Endometrial microvascular endothelial cells (primary cell): ENCODE measurements around the gene IP6K2. TPM values are rescaled to one million over a fixed set of nuclear protein-coding genes. Genes with fewer than 3 reads are reported as not detected.

Experiments used
- in situ Hi-C: cut with HindIII; loops from 2 replicates; pipeline ENCODE4 v1.10.0; 2017; ENCODE audit warnings: low sequenced_read_pairs, low pct_unique_long_range_greater_than_20kb; ENCODE audit errors: inconsistent ontology term
- total RNA-seq: library from RNA; depleted of rRNA; stranded (reverse); fragments of >200 nt; gene quantifications from one replicate; pipeline ENCODE4 v1.2.3, GENCODE V29; 2015; ENCODE audit errors: inconsistent ontology term

Gene IP6K2
- total RNA-seq, 1 donor from 2014 or later = 42.0 TPM

DNA sequence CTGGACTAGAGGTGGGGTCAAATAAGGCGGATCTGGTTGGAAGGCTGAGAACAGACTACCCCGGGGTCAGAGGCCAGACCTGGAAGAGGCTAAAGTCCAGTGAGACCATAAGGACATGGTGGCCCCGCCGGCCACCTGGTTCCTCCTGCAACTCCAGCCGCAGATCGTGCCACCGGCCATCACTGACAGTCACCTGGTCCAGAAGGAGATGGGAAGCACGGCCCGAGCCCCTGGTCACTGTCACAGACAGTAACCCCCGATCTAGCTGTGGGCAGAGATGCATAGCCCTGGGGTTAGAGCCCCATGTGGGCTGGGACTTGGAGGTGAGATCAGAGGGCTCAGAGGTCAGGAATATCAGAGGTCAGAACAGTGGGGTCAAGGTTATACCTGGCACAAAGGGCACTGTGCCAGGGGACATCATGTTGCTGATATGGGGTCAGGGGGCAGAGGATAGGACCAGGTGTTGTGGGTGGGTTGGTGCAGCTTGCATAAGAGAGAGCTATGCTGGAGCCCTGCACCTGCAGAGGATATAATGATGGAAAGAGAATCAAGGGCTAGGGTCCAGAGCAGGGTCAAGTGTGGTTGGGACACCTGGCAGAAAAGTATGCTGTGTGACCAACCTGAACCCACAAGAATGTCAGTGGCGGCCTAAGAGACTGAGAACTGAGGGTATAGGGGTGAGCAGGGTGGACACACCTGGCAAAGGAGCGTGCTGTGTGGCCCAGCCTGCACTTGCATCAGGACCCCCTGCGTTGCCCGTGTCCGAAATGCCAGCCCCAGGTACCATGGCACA, 63.9 kb downstream of the IP6K2 start:
- in situ Hi-C loops = no loop called here

GRCh38 chr3:48651771-48652170, 65.2 kb downstream of the IP6K2 start:
- in situ Hi-C loops = no loop called here

GRCh38 chr3:48650723-48651122, 66.3 kb downstream of the IP6K2 start:
- in situ Hi-C loops = no loop called here

- in situ Hi-C loops = no loop called here
These were observed 68.7 kb downstream of the IP6K2 start for GRCh38 chr3:48648188-48648850.

GRCh38 chr3:48647714-48648113, 69.3 kb downstream of the IP6K2 start:
- in situ Hi-C loops = no loop called here

DNA sequence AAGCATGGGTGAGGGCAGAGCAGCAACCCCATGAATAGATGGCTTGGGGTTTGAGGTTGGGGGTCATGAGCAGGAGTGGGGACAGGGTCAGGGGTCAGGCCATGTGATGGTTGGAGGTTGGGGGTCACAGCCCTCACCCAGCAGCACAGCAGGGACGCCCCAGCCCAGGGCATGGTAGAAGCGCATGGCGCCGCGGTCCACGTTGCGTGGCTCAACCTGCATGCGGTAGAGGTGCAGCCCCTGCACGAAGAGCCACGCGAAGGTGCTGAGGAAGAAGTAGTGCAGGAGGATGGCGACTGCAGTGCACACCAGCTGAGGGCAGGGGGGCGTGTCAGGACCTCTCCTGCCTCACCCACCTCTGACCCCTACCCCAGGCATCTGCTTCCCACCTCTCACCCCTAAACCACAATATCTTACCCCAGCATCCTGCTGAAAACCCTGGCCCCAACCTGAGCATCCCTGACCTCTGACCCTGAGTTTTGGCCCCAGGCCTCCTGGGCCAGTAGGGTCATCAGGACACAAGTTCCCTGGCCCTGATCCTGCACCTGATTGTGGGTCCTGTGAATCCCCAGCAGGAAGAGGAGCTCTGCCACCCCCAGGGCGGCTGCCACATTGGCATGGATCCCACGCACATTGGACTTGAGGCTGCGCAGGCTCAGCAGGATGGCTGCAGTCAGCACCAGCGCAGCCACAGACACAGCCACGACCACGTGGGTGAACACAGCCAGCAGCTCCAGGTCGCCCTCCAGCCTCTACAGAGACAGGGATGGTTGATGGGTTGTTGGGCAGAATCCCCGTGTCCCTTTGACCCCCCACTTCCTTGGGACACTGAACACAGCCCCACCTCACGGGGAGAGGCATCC, 71.9 kb downstream of the IP6K2 start:
- in situ Hi-C loops = no loop called here

DNA sequence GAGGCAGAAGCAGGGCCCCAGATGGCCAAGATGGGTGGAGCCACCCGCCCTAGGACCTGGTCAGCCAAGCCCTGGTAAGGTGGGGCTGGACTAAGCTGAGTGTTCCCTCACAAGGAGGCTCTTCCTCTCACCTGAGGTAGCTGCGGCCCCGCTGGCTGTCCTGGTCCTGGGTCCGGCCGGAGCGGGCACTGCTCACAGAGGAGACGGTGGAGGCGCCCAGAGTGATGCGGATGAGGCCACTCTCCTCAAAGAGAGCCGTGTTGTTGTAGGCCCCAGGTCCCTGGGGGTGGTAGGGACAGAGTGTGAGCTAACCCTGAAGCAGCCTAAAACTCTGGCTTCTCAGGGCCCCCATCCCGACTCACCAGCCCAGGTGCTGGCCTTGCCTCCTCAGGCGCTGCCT, 74.4 kb downstream of the IP6K2 start:
- in situ Hi-C loops = no loop called here

- in situ Hi-C loops = no loop called here
These were observed 75.6 kb downstream of the IP6K2 start for GRCh38 chr3:48641396-48641795.

GRCh38 chr3:48639944-48640606, 76.9 kb downstream of the IP6K2 start:
- in situ Hi-C loops = no loop called here

Other genes with a start within 250 kb of the IP6K2 start
- gene SHISA5, start 213.0 kb downstream of the IP6K2 start, total RNA-seq = 359 TPM
- 3.3 TPM for gene PFKFB4, start 160.4 kb downstream of the IP6K2 start, total RNA-seq
- not detected for gene UCN2, start 153.4 kb downstream of the IP6K2 start, total RNA-seq
- gene COL7A1, start 121.9 kb downstream of the IP6K2 start, total RNA-seq = not detected
- 355 TPM for gene UQCRC1, start 107.6 kb downstream of the IP6K2 start, total RNA-seq
- gene TMEM89, start 95.5 kb downstream of the IP6K2 start, total RNA-seq = not detected
- gene SLC26A6, start 81.8 kb downstream of the IP6K2 start, total RNA-seq = 22.5 TPM
- 1.0 TPM for gene CELSR3, start 54.3 kb downstream of the IP6K2 start, total RNA-seq
- 16.7 TPM for gene NCKIPSD, start 31.3 kb downstream of the IP6K2 start, total RNA-seq
- gene PRKAR2A, start 130.7 kb upstream of the IP6K2 start, total RNA-seq = 56.1 TPM
- 43.4 TPM for gene SLC25A20, start 181.7 kb upstream of the IP6K2 start, total RNA-seq
- 53.2 TPM for gene ARIH2, start 201.6 kb upstream of the IP6K2 start, total RNA-seq